Endothelial cell of umbilical vein (primary cell): ENCODE results near the gene KIAA1671. TPM values are rescaled to one million over a fixed set of nuclear protein-coding genes. Genes with fewer than 3 reads are reported as not detected.

ENCODE experiments used
- BruUV-seq: library from RNA; stranded (reverse); fragments of 400-500 nt; replicated peaks from 2 replicates; lab custom pipeline; 2021; lab: Mats Ljungman, UMichigan
- CTCF ChIA-PET: fragments of 300-600, 350-600 bp; sonication (Branson Sonifier 250); formaldehyde crosslinking; loops from one replicate; lab custom pipeline; 2021; ENCODE audit warnings: antibody characterized with exemption, inconsistent platforms; lab: Charles Lee
- POLR2A ChIA-PET: fragments of 300-600, 350-600 bp; sonication (Branson Sonifier 250); formaldehyde crosslinking; loops from one replicate; lab custom pipeline; 2021; ENCODE audit warnings: antibody characterized with exemption, inconsistent platforms; lab: Charles Lee
- DNase-seq: peaks from one replicate; pipeline ENCODE4 v3.0.0-alpha.2; 2011; ENCODE audit warnings: low read depth, low spot score
- FAIRE-seq: peaks from 2 replicates; lab custom pipeline; 2011; peaks lifted over from hg19 to GRCh38; lab: Jason Lieb, UNC
- H2AFZ ChIP-seq: 2 replicates; pipeline ENCODE4 v1.6.0; 2012; ENCODE audit warnings: low read depth, low read length, control low read depth, inconsistent platforms
- H3K27ac ChIP-seq: 2 replicates; pipeline ENCODE4 v1.5.1; 2011; ENCODE audit warnings: low read depth, mild to moderate bottlenecking, control low read depth, low read length, moderate library complexity; ENCODE audit not compliant: insufficient read depth
- H3K27me3 ChIP-seq, 2 experiments: 2 replicates each; pipeline versions ENCODE4 v1.6.0 to v1.6.1; 2011; ENCODE audit warnings: low read length in 2 of 2, mixed read lengths in 1 of 2; ENCODE audit not compliant: control insufficient read depth in 2 of 2, insufficient read depth in 2 of 2
- H3K36me3 ChIP-seq, 2 experiments: 2 replicates in 1 of 2; 3 replicates in 1 of 2; pipeline ENCODE4 v1.5.1; 2011; ENCODE audit warnings: low read length in 2 of 2, mild to moderate bottlenecking in 1 of 2, moderate library complexity in 1 of 2; ENCODE audit not compliant: control insufficient read depth in 2 of 2, insufficient read depth in 2 of 2; ENCODE audit errors: extremely low read depth in 1 of 2
- H3K4me1 ChIP-seq: 3 replicates; pipeline ENCODE4 v1.5.1; 2011; ENCODE audit warnings: mild to moderate bottlenecking, low read length; ENCODE audit not compliant: control insufficient read depth, insufficient read depth; ENCODE audit errors: extremely low read depth
- H3K4me2 ChIP-seq: 2 replicates; pipeline ENCODE4 v1.6.1; 2011; ENCODE audit warnings: low read length, control low read depth, mixed read lengths; ENCODE audit not compliant: insufficient read depth
- H3K4me3 ChIP-seq, 3 experiments: fragments of 200-600 bp in 1 of 3; sonication (generic), shearing (Covaris generic) in 1 of 3; replicated peaks in 1 of 3; 2 replicates each; pipeline ENCODE4 v1.5.1; 2011 to 2016; ENCODE audit warnings: control low read depth in 3 of 3, low read length in 3 of 3, mild to moderate bottlenecking in 2 of 3, inconsistent platforms in 1 of 3, low read depth in 1 of 3, moderate library complexity in 1 of 3; ENCODE audit not compliant: insufficient read depth in 1 of 3
- H3K79me2 ChIP-seq: 2 replicates; pipeline ENCODE4 v1.6.0; 2012; ENCODE audit warnings: low read length, inconsistent platforms; ENCODE audit not compliant: control insufficient read depth, insufficient read depth
- H3K9ac ChIP-seq: replicated peaks from 2 replicates; pipeline ENCODE3; 2011; ENCODE audit warnings: low read length, control low read depth; ENCODE audit not compliant: insufficient read depth; ENCODE audit errors: extremely low read depth
- H3K9me1 ChIP-seq: replicated peaks from 3 replicates; pipeline ENCODE4 v1.6.0; 2011; ENCODE audit warnings: mild to moderate bottlenecking, low read length; ENCODE audit not compliant: control insufficient read depth, insufficient read depth; ENCODE audit errors: extremely low read depth
- H3K9me3 ChIP-seq: replicated peaks from 2 replicates; pipeline ENCODE4 v1.5.1; 2012; ENCODE audit warnings: low read length, inconsistent platforms; ENCODE audit not compliant: control insufficient read depth, insufficient read depth
- H4K20me1 ChIP-seq: replicated peaks from 2 replicates; pipeline ENCODE3; 2011; ENCODE audit warnings: mild to moderate bottlenecking, low read length; ENCODE audit not compliant: control insufficient read depth, insufficient read depth; ENCODE audit errors: extremely low read depth
- EZH2 ChIP-seq: IDR thresholded peaks from 2 replicates; pipeline ENCODE4 v1.6.1; 2012; ENCODE audit warnings: borderline replicate concordance, low read depth, mild to moderate bottlenecking, moderate library complexity, low read length, inconsistent platforms; ENCODE audit not compliant: severe bottlenecking
- FOS ChIP-seq: IDR thresholded peaks from 2 replicates; pipeline ENCODE4 v1.6.1; 2011; ENCODE audit warnings: mild to moderate bottlenecking, low read length, moderate library complexity, borderline replicate concordance; ENCODE audit not compliant: insufficient read depth
- GATA2 ChIP-seq: IDR thresholded peaks from 2 replicates; pipeline ENCODE4 v1.7.0; 2011; ENCODE audit warnings: low read depth, mild to moderate bottlenecking, moderate library complexity, mixed read lengths, low read length; ENCODE audit not compliant: insufficient read length, insufficient read depth
- JUN ChIP-seq: IDR thresholded peaks from 2 replicates; pipeline ENCODE4 v1.6.1; 2011; ENCODE audit warnings: borderline replicate concordance, low read depth; ENCODE audit not compliant: insufficient read length, insufficient read depth
- MYC ChIP-seq: IDR thresholded peaks from one replicate; pipeline ENCODE4 v1.6.1; 2011; ENCODE audit warnings: mild to moderate bottlenecking, low read depth, low read length
- POLR2A ChIP-seq: IDR thresholded peaks from 2 replicates; pipeline ENCODE4 v1.6.1; 2012; ENCODE audit warnings: low read depth, mild to moderate bottlenecking, control low read depth, low read length
- POLR2AphosphoS5 ChIP-seq: IDR thresholded peaks from 2 replicates; pipeline ENCODE4 v1.6.1; 2012; ENCODE audit warnings: low read depth, mild to moderate bottlenecking, control low read depth, low read length, moderate library complexity; ENCODE audit not compliant: insufficient read depth
- dilution Hi-C: fragments of 300-500 bp; cut with MboI; formaldehyde crosslinking; loops from one replicate; pipeline ENCODE4 v1.15.0; 2019; ENCODE audit warnings: low sequenced_read_pairs; ENCODE audit not compliant: extremely low pct_ligation_motif_present
- intact Hi-C: fragments of 100-400 bp; cut with micrococcal nuclease; formaldehyde crosslinking; loops from one replicate; pipeline ENCODE4 v1.10.0; 2022
- polyA plus RNA-seq, 4 experiments: library from polyadenylated mRNA; depleted of rRNA in 3 of 4; stranded (reverse) in 3 of 4; unstranded in 1 of 4; fragments of >200 nt; gene quantifications; 2 replicates each; pipeline versions ENCODE4 v1.2.1 to v1.2.3, GENCODE V29; 2011 to 2012; ENCODE audit warnings: missing spikeins in 1 of 4
- total RNA-seq: library from RNA; stranded (reverse); gene quantifications from 2 replicates; pipeline ENCODE4 v1.2.3, GENCODE V29; 2021
- TF ChIP-seq, protein P1 (sequence below), 2 donors: IDR thresholded peaks; 1 replicate in 1 of 2; 2 replicates in 1 of 2; pipeline ENCODE4 v1.5.1; 2011; ENCODE audit warnings: low read length in 2 of 2, mild to moderate bottlenecking in 2 of 2, moderate library complexity in 2 of 2, control low read depth in 1 of 2, inconsistent platforms in 1 of 2, low read depth in 1 of 2; ENCODE audit not compliant: insufficient read depth in 1 of 2; ENCODE audit errors: extremely low read depth in 1 of 2
- TF ChIP-seq, protein P2 (sequence below): IDR thresholded peaks from 2 replicates; pipeline ENCODE4 v1.6.1; 2011; ENCODE audit not compliant: insufficient read depth, insufficient read length

KIAA1671 gene
- total and polyA plus RNA-seq, 2 donors (not counting 3 experiments of a cell fraction or from before 2014, with no cell fraction given), result 23.1 to 85.1 TPM

DNA sequence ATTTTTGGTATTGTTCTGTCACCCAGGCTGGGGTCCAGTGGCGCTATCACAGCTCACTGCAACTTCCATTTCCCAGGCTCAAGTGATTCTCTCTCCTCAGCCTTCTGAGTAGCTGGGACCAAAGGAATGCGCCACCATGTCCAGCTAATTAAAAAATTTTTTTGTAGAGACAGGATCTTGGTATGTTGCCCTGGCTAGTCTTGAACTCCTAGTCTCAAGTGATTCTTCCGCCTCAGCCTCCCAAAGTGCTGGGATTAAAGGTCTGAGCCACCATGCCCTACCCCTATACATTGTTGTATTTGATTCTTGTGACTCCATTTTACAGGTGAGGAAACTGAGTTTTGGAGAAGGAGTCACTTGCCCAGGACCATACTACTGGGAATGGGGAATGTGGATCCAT is 11.9 kb downstream of the KIAA1671 start:
- TF ChIP-seq, protein P1, sequence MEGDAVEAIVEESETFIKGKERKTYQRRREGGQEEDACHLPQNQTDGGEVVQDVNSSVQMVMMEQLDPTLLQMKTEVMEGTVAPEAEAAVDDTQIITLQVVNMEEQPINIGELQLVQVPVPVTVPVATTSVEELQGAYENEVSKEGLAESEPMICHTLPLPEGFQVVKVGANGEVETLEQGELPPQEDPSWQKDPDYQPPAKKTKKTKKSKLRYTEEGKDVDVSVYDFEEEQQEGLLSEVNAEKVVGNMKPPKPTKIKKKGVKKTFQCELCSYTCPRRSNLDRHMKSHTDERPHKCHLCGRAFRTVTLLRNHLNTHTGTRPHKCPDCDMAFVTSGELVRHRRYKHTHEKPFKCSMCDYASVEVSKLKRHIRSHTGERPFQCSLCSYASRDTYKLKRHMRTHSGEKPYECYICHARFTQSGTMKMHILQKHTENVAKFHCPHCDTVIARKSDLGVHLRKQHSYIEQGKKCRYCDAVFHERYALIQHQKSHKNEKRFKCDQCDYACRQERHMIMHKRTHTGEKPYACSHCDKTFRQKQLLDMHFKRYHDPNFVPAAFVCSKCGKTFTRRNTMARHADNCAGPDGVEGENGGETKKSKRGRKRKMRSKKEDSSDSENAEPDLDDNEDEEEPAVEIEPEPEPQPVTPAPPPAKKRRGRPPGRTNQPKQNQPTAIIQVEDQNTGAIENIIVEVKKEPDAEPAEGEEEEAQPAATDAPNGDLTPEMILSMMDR (IDR thresholded peaks at IDR 0.05; ENCODE audit: extremely low read depth in 1 of 2, insufficient read depth in 1 of 2, low read depth in 1 of 2, low read length in 2 of 2), result no peak
- TF ChIP-seq JUN (no peak), POLR2AphosphoS5 (no peak), GATA2 (no peak), MYC (no peak), EZH2 (no peak), POLR2A (no peak), FOS (no peak)
- TF ChIP-seq, protein P2, sequence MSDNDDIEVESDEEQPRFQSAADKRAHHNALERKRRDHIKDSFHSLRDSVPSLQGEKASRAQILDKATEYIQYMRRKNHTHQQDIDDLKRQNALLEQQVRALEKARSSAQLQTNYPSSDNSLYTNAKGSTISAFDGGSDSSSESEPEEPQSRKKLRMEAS, result no peak
- BruUV-seq, result no TSS peak
- dilution Hi-C loops, result no loop called here
- DNase-seq, result no peak
- Histone ChIP-seq H3K36me3 (no peaks in the 10 kb centered on the region), H3K4me3 (no peak overlapping the region), H2AFZ (no peak overlapping the region), H3K27me3 (no peaks in the 10 kb centered on the region), H3K27ac (no peak overlapping the region), H3K9ac (no peak overlapping the region), H3K79me2 (peaks cover 57% of the 10 kb centered on the region), H3K9me1 (peaks cover 3% of the 10 kb centered on the region), H3K9me3 (no peaks in the 10 kb centered on the region), H3K4me2 (no peak overlapping the region), H3K4me1 (peaks cover 33% of the 10 kb centered on the region), H4K20me1 (no peaks in the 10 kb centered on the region)
- intact Hi-C loops, result no loop called here
- ChIA-PET CTCF (interaction anchor here (0.7 kb wide), 1 partner anchor 84 kb away, joined by 3 read pairs; no protein-coding TSS in a partner anchor), POLR2A (no interaction called here)
- peak; percentile 46 for FAIRE-seq
